Activated CD4-positive, CD25-positive, alpha-beta regulatory T cell (primary cell): ENCODE results near the gene NDUFA7.
"Not testable (repeated sequence)": the region's sequence is repeated elsewhere in the genome, so short reads cannot be mapped to it uniquely, and the experiment has no call there.

Experiments used
- DNase-seq, 4 experiments: peaks; one replicate each; lab custom pipeline; 2025; lab: John Stamatoyannopoulos, UW

The NDUFA7 gene

DNA sequence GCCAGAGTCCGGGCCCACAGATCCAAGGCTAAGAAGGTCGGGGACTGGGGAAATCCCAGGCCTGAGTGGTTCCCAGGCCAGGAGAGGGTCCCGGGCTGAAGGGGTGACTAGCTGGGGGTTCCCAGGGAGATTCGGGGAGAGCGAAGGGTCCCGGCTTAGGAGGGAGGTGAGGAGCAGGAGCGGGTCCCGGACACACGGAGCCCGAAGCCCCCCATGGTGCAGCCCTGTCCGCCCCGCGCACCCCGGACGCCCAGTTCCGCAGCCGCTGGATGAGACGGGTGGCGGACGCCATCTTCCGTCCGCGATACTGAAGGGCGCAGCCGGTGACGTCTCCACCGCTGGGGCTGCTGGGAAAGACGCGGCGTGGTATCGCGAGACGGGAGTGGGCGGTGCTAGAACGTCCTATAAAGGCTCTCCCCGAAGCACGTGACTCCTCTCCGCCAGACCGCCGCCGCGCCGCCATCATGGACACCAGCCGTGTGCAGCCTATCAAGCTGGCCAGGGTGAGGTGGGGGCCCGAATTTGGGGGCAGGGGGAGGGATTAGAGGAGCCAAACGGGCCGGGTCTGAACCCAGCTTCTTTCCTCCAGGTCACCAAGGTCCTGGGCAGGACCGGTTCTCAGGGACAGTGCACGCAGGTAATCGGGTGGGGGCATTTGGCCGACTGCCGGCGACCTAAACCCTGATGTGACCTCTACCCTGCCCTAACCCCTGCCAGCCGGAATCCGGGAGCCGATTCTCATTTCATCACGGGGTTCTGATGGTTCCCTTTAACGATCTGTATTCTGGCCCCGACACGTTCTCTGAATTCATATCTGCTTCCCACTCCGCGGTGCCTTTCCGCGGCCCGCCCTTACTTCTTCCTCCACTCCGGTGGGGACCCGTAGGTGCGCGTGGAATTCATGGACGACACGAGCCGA, at the start of gene NDUFA7, which contains the start of gene RPS28:
NDUFA7 (minus strand) TSS at position 309 of the 919 bp plus-strand sequence; CDS start at position 292, 17 bp downstream.
RPS28 (plus strand) TSS at position 430 of the 919 bp plus-strand sequence; CDS start at position 465, 35 bp downstream.
- DNase-seq = peak; percentile 90 to 94 (median 92)

DNA sequence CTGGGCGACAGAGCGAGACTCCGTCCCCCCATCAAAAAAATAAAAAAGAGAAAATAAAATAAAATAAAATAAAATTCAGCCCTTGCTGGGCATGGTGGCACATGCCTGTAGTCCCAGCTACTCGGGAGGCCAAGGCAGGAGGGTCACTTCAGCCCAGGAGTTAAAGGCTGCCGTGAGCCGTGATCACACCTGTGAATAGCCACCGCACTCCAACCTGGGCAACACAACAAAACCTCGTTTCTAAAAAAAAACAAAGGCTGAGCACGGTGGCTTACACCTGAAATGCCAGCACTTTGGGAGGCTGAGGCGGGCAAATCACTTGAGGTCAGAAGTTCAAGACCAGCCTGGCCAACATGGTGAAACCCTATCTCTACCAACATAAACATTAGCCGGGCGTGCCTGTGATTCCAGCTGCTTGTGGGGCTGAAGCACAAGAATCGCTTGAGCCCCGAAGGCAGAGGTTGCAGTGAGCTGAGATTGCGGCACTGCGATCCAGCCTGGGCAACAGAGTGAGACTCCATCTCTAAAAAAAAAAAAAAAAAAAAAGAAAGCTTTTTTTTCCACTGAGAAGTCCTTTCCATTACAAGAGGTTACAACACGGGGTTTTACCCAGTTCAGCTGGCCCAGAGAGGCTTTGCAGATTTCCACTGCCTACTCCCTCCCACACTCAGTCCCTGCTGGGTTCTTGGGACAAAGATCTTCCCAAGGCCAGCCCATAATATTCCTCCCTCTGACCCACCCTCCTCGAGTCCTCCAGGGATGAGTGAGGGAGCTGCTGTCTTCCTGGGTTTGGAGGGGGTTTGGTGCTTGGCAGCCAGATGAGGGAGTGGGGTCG, 49.2 kb upstream of the NDUFA7 start:
- DNase-seq = no peak

DNA sequence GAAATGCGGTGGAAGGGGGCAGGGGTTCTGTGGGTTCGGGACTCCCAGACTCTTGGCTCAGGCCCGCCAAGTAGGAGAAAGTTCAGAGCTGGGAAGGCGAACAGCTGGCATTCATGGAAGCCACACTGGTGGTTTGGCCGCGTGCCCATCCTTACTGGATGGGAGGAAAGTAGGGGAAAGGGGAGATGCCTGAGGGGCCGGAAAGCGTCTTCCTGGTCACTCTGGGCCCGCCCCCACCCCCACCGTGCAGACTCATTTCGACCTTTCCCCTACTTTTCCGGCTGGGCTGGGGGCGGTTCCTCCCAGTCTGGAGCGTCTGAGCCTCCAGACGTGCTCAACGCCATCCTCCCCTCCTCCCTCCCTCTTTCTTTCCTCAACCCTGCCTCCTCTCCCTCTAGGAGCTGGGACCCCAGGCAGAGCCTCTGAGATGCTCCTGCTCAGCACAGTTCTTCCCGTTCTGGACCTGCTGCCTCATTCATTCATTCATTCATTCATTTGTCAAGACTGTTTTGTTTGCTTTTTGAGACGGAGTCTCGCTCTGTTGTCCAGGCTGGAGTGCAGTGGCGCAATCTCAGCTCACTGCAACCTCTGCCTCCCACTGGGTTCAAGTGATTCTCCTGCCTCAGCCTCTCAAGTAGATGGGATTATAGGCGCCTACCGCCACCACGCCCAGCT, 46.3 kb upstream of the NDUFA7 start:
- no peak for DNase-seq

DNA sequence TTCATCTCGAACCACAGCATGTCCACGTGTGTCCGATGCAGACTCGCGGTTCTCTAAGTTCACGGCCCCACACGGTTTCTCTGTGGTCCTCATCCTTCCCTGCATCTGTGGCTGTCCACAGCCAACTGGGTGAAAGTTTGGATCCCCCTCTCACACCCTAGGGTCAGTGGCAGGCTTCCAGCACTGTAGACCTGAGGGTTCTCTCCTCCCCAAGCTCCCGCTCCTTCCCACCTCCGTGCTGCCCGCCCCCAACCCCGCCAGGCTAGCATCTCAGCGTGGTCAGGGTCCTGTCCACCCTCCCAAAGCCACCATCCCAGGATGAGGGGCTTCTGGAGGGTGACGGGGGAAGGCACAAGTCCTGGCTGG, 45.8 kb upstream of the NDUFA7 start:
- DNase-seq = no peak

DNA sequence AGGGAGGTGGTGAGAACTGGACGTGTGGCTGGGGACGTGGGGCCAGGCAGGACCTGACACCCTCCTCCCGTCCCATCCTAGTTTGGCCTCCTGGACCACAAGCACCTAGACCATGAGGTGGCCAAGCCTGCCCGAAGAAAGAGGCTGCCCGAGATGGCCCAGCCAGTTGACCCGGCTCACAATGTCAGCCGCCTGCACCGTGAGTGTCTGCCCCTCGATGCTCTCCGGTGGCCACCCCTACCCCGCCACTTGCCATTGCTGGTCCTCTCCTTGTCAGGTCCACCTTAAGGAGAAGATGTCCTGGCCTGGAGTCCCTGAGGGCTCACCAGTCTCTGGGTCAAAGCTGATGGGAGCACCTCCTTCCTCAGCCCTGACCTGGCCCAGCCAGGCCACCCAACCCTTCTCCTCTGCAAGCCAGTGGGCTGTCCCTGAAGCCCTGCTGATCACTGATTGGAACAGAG, 45.0 kb upstream of the NDUFA7 start:
- no peak for DNase-seq

DNA sequence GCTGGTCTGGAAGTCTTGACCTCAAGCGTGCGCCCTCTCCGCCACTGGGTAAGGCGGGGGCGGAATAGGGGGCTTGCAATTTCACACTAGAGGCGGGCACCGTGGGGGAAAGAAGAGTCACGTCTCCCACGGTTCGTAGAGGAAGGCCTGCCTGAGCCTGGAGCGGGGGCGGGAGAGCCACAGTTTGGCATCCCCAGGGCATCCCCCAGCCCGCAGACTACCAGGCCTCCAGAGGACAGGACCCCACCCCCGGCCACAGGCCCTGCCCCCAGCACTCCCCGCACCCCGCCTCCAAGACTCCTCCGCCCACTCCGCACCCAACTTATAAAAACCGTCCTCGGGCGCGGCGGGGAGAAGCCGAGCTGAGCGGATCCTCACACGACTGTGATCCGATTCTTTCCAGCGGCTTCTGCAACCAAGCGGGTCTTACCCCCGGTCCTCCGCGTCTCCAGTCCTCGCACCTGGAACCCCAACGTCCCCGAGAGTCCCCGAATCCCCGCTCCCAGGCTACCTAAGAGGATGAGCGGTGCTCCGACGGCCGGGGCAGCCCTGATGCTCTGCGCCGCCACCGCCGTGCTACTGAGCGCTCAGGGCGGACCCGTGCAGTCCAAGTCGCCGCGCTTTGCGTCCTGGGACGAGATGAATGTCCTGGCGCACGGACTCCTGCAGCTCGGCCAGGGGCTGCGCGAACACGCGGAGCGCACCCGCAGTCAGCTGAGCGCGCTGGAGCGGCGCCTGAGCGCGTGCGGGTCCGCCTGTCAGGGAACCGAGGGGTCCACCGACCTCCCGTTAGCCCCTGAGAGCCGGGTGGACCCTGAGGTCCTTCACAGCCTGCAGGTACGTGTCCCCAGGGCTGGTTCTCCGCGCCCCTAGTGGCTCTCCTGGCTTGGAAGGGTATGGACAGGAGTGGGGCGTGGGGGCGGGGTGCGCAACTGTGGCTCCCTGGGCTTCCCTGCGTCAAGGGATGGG, 42.9 kb upstream of the NDUFA7 start, which contains the start of gene ANGPTL4:
ANGPTL4 (plus strand) TSS at position 353 of the 969 bp plus-strand sequence; CDS start at position 520, 167 bp downstream.
- no peak for DNase-seq

DNA sequence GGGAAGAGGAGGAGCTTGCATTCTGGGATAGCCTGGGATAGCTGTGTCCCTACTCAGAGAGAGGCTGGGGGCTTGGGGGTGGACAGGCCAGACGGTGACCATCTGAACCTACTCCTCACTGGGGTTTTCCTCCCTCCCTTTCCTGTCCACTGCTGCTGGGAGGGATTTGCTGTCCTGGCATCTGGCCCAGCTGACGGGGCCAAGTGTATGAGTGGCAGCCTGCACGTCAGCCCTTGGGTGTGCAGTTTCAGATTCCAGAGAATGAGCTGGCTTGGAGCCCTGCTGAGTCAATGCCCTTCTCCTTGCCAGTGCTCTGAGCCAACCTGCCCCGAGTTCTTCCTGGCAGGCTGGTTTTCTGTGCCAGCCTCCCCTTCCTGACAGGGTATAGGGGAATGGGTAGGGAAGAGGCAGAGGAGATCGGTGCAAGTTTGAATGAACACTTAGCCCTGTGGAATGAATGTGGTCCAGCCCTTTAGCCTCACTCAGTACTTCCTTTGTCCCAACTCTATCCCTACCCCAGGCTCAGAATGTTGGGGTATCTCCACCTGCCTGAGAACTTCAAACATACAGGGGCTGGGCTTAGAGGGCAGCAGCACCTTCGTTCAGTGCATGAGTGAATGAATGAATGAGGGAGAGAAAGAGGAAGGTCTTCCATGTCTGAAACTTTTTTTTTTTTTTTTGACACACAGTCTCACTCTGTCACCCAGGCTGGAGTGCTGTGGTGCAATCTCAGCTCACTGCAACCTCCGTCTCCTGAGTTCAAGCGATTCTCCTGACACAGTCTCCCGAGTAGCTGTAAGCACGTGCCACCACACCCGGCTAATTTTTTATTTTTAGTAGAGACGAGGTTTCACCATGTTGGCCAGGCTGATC, 41.0 kb upstream of the NDUFA7 start:
- DNase-seq = no peak

DNA sequence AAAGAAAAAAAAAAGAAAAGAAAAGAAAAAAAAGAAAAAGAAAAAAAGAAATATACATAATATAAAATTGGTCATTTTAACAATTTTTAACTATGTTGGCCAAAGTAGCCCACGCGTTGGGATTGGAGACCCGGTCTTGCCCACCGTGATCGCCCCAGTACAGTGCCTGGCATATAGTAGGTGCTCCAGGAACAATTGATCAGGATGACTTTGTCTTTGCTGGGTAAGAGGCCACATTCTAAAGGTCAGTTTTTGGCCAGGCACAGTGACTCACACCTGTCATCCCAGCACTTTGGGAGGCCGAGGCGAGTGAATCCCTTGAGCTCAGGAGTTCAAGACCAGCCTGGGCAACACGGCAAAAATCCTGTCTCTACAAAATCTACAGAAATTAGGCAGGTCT, 39.0 kb upstream of the NDUFA7 start:
- DNase-seq = no peak

DNA sequence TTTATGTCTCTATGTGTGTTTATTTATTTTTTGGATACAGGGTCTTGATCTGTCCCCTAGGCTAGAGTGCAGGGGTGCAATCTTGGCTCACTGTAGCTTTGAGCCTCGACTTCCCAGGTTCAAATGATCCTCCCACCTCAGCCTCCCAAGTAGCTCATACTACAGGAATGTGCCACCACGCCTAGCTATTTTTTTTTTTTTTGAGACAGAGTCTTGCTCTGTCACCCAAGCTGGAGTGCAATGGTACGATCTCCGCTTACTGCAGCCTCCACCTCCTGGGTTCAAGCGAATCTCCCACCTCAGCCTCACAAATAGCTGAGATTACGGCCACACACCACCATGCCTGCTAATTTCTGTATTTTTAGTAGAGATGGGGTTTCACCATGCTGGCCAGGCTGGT, 37.8 kb upstream of the NDUFA7 start:
- DNase-seq = no peak

DNA sequence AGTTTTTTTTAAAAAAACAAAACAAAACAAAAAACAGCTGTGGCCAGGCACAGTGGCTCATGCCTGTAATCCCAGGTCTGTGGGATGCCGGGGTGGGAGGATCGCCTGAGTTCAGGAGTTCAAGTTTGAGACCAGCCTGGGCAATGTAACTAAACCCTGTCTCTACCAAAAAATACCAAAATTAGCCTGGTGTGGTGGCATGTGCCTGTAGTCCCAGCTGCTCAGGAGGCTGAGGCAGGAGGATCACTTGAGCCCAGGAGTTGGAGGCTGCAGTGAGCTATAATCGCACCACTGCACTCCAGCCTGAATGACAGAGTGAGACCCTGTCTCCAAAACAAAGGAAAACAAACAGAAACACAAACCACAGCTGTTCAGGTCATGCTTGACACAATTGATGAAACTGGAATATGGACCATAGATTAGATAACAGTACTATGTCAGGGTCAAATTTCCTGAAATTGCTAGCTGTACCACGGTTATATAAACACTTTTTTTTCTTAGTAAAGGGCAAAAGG, 35.9 kb upstream of the NDUFA7 start:
- DNase-seq = no peak

DNA sequence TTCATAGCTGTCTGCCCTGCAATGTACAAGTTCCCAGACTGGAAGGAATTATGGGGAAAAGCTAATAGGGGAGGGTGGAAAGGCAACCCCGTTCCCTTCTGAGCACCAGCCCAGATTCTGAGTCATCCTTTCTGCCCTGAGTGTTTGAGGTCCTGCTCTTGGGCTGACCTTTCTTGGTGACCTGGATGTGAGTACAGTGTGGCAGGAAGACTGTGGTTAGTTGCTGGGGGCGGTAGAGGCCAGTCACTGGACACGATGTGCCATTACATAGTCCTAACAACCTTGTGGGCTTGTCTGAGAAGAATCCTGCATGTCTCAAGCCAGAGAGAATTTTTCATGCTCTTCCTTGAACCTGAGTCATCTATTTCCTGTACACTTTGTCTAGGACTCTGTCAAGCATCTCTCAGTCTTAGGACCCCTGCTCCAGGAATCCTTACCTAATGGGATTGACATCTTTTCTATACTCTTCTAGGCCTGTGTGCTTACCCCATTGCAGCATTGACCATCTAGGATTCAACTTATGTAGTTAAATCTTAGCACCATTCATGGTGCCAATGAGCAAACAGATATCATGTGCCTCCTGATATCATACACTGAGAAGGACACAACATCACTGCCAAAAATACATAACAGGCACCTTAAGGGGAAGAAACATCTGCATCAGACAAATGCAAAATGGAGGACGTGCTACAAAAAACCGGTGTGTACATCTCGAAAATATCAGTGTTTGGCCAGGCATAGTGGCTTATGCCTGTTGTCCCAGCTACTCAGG, 34.6 kb upstream of the NDUFA7 start:
- DNase-seq = no peak

DNA sequence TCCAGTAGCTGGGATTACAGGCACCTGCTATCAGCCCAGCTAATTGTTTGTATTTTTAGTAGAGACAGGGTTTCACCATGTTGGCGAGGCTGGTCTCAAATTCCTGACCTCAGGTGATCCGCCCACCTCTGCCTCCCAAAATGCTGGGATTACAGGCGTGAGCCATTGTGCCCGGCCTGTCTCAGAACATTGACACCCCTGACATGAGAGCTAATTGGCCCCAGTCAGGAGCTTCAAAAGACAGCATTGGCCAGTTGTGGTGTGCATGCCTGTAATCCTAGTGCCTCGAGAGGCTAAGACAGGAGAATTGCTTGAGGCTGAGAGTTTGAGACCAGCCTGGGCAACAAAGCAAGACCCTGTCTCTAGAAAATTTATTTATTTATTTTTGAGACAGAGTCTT, 31.7 kb upstream of the NDUFA7 start:
- DNase-seq = not testable (repeated sequence)

DNA sequence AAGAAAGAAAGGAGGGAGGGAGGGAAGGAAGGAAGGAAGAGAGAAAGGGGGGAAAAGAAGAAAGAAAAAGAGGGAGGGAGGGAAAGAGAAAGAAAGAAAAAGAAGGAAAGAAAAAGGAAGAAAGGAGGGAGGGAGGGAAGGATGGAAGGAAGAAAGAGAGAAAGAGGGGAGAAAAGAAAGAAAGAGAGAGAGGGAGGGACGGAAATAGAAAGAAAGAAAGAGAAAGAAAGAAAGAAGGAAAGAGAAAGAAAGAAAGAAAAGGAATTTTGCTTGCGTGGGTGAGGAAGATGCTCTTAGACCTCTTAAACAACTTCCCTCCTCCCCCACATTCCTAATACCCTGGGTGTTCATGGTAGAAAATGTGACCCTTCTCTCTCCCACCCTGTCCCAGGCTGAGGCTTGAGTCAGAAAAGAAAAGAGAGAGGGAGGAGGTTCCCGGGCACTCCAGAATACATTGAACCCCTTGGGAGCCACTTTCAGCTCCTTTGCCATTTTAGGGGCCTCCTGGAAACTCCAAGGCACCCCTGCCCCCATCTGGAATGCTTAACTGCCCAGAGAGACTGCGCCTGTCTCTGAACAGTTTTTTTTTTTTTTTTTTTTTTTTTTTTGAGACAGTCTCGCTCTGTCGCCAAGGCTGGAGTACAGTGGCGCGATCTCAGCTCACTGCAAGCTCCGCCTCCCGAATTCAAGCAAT, 31.1 kb upstream of the NDUFA7 start:
- DNase-seq = no peak

DNA sequence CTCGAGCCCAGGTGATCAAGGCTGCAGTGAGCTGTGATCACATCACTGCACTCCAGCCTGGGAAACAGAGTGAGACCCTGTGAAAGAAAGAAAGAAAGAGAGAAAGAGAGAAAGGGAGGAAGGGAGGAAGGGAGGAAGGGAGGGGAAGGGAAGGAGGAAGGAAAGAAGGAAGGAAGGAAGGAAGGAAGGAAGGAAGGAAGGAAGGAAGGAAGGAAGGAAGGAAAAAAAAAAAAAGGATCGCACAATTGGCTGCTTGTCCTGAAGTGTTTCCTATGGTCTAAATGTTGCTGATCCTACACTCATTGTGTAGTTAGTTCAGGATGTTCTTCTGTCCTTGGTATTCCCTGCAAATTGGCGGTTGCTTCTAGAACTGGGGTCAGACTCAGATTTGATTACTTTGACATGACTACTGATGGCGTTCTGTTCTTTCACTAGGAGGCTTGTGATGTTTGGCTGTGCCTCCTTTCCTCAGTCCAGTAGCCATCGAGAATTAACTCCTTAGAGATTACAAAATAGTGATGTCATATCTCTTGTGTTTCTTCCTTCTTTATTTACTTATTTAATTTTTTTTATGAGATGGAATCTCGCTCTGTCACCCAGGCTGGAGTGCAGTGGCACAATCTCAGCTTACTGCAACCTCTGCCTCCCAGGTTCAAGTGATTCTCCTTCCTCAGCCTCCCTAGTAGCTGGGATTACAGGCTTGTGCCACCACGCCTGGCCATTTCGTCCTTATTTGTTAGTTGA, 28.6 kb upstream of the NDUFA7 start:
- not testable (repeated sequence) for DNase-seq

DNA sequence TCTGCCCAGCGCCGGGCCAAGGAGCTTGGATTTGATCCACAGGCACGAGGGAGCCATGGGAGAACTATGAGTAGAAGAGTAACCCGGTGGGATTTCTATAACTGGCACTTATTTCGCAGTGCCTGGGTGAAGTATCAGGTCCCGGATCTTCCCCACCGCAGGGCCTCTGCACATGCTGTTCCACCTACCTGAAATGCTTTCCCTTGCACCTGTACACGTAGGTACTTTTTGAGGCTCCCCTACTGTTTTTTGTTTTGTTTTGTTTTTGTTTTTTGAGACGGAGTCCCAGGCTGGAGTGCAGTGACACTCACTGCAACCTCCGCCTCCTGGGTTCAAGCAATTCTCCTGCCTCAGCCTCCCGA, 22.3 kb upstream of the NDUFA7 start:
- no peak for DNase-seq

DNA sequence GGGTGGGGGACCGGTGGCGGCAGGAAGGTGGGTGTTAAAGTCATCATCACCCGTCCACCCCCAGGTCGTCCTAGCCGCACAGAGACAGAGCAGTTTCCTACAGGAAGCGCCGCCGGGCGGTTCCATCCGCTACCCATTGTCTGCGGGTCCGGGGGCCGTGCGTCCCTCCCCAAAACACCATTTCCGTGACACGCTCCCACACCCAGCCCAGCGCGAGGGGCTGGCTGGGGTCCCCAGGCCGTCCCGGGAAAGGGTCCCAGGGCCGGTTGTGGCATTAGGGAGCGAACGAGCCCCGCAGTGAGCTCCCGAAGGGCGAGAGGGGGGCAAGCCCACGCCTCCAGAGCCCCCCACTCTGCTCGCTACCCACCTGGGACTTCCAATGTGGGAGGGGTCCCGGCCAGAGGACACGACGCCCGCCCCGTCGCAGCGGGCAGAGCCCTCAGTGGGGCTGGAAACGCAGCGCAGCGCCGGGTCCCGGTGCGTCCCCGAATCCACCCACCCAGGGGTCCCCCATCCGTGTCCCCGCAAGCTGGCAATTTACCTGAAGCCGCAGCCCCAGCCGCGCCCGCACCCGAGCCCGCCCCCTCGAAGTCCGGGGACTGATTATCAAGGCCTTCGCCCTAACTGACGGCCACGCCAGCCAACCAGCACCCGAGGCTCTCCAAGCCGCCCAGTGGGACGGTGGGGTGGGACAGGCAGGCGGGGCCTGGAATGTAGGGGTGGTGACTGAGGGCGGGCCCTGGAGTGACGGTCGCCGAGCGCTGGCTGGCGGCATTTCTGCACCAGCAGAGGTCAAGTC, 21.7 kb upstream of the NDUFA7 start, which contains the start of gene KANK3:
KANK3 (minus strand) TSS at position 579 of the 799 bp plus-strand sequence. CDS start 5,434 bp downstream, outside the sequence.
- peak; percentile 76 to 89 (median 81) for DNase-seq

DNA sequence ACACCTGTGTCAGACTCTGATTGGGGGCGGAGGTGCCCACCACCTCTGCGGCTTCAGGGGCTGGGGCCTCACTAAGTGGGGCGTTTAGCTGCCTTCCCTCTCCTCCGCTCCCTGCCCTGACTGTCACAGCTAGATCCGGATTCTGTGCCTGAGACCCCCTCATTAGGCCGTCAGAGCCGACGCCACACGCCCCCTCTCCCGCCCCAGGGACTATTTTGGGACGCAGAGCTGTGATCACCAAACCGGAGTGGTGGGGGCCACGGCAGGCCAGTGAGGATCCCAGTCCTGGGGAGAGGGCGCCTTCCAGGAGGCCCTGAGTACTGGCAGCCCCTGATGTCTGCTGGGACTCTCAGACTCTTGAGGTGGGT, 21.1 kb upstream of the NDUFA7 start:
- DNase-seq = no peak
